HEK293 (cell line): ENCODE results near the gene CDC42EP5.

ENCODE experiments used
- CTCF ChIA-PET: fragments of 350-600 bp; formaldehyde crosslinking; extraction: SDS; loops from one replicate; lab custom pipeline; 2021; ENCODE audit warnings: antibody characterized with exemption; lab: Yijun Ruan, JAX
- POLR2A ChIA-PET: fragments of 300-600 bp; formaldehyde crosslinking; extraction: SDS; loops from one replicate; lab custom pipeline; 2020; ENCODE audit warnings: antibody characterized with exemption, inconsistent platforms; lab: Yijun Ruan, JAX
- H3K27ac ChIP-seq: fragments of 200-500 bp; sonication (Bioruptor generic); 2 replicates; pipeline ENCODE4 v1.5.1; 2014; ENCODE audit warnings: low read depth, low read length, control low read depth, inconsistent platforms; ENCODE audit errors: extremely low read depth
- H3K36me3 ChIP-seq, 2 experiments: fragments of 200-500 bp in 1 of 2; sonication (Bioruptor generic) in 1 of 2; 1 replicate in 1 of 2; 2 replicates in 1 of 2; pipeline ENCODE4 v1.5.1; 2014 to 2017; ENCODE audit warnings: inconsistent platforms in 2 of 2, low read length in 2 of 2; ENCODE audit not compliant: control insufficient read depth in 2 of 2, insufficient read depth in 1 of 2
- H3K4me1 ChIP-seq: fragments of 200-500 bp; sonication (Bioruptor generic); 2 replicates; pipeline ENCODE4 v1.5.1; 2014; ENCODE audit warnings: mild to moderate bottlenecking, low read length, inconsistent platforms; ENCODE audit not compliant: control insufficient read depth, insufficient read depth
- H3K4me3 ChIP-seq: 2 replicates; pipeline ENCODE4 v1.5.1; 2011; ENCODE audit warnings: low read depth, mild to moderate bottlenecking, control low read depth, low read length, moderate library complexity
- H3K9me3 ChIP-seq: fragments of 200-500 bp; sonication (Bioruptor generic); 2 replicates; pipeline ENCODE4 v1.5.1; 2014; ENCODE audit warnings: low read depth, low read length, inconsistent platforms; ENCODE audit not compliant: control insufficient read depth, insufficient read depth
- MEIS1 ChIP-seq: sonication (generic); formaldehyde crosslinking; IDR thresholded peaks from 2 replicates; pipeline ENCODE4 v1.8.1; 2022; ENCODE audit warnings: missing genetic modification reagents, mild to moderate bottlenecking, borderline replicate concordance
- PRDM4 ChIP-seq: fragments of 450-650 bp; formaldehyde crosslinking; IDR thresholded peaks from 2 replicates; pipeline ENCODE4 v1.5.1; 2017; ENCODE audit warnings: missing biosample characterization, missing genetic modification characterization
- WT1 ChIP-seq: fragments of 450-650 bp; formaldehyde crosslinking; IDR thresholded peaks from 2 replicates; pipeline ENCODE4 v1.5.1; 2016; ENCODE audit warnings: missing biosample characterization, missing genetic modification characterization
- ZBTB17 ChIP-seq: fragments of 450-650 bp; formaldehyde crosslinking; IDR thresholded peaks from 2 replicates; pipeline ENCODE4 v1.5.1; 2016; ENCODE audit warnings: missing biosample characterization, missing genetic modification characterization
- ZBTB44 ChIP-seq: fragments of 450-650 bp; IDR thresholded peaks from 2 replicates; pipeline ENCODE4 v1.5.1; 2018; ENCODE audit warnings: missing biosample characterization, mild to moderate bottlenecking, missing genetic modification characterization
- ZNF133 ChIP-seq: fragments of 450-650 bp; formaldehyde crosslinking; IDR thresholded peaks from 2 replicates; pipeline ENCODE4 v1.5.1; 2016; ENCODE audit warnings: missing biosample characterization, missing genetic modification characterization
- ZNF157 ChIP-seq: fragments of 450-650 bp; formaldehyde crosslinking; IDR thresholded peaks from 2 replicates; pipeline ENCODE4 v1.5.1; 2016; ENCODE audit warnings: missing biosample characterization, missing genetic modification characterization
- ZNF211 ChIP-seq: fragments of 450-650 bp; formaldehyde crosslinking; IDR thresholded peaks from 2 replicates; pipeline ENCODE4 v1.5.1; 2016; ENCODE audit warnings: low read depth, missing biosample characterization, missing genetic modification characterization
- ZNF214 ChIP-seq: fragments of 450-650 bp; formaldehyde crosslinking; IDR thresholded peaks from 2 replicates; pipeline ENCODE4 v1.5.1; 2017; ENCODE audit warnings: missing biosample characterization, mild to moderate bottlenecking, missing genetic modification characterization, borderline replicate concordance
- ZNF23 ChIP-seq: fragments of 450-650 bp; formaldehyde crosslinking; IDR thresholded peaks from 2 replicates; pipeline ENCODE4 v1.5.1; 2016; ENCODE audit warnings: missing biosample characterization, missing genetic modification characterization, borderline replicate concordance
- ZNF24 ChIP-seq: fragments of 450-650 bp; formaldehyde crosslinking; IDR thresholded peaks from 2 replicates; pipeline ENCODE4 v1.5.1; 2016; ENCODE audit warnings: missing biosample characterization, missing genetic modification characterization
- ZNF335 ChIP-seq: fragments of 450-650 bp; formaldehyde crosslinking; conservative IDR thresholded peaks from 2 replicates; pipeline ENCODE4 v1.5.1; 2016; ENCODE audit warnings: missing biosample characterization, missing genetic modification characterization
- ZNF341 ChIP-seq: fragments of 450-650 bp; formaldehyde crosslinking; IDR thresholded peaks from 2 replicates; pipeline ENCODE4; 2016; ENCODE audit warnings: low read depth, missing biosample characterization, missing genetic modification characterization
- ZNF433 ChIP-seq: fragments of 450-650 bp; formaldehyde crosslinking; IDR thresholded peaks from 2 replicates; pipeline ENCODE4 v1.5.1; 2016; ENCODE audit warnings: missing biosample characterization, missing genetic modification characterization, low read depth
- ZNF544 ChIP-seq: fragments of 450-650 bp; formaldehyde crosslinking; IDR thresholded peaks from 2 replicates; pipeline ENCODE4 v1.5.0; 2017; ENCODE audit warnings: missing biosample characterization, missing genetic modification characterization
- ZNF548 ChIP-seq: fragments of 450-650 bp; formaldehyde crosslinking; IDR thresholded peaks from 2 replicates; pipeline ENCODE4 v1.5.1; 2016; ENCODE audit warnings: missing biosample characterization, missing genetic modification characterization
- ZNF660 ChIP-seq: fragments of 450-650 bp; IDR thresholded peaks from 2 replicates; pipeline ENCODE4 v1.5.1; 2018; ENCODE audit warnings: missing biosample characterization, mild to moderate bottlenecking, missing genetic modification characterization
- ZSCAN23 ChIP-seq: fragments of 450-650 bp; formaldehyde crosslinking; IDR thresholded peaks from 2 replicates; pipeline ENCODE4 v1.5.1; 2016; ENCODE audit warnings: missing biosample characterization, missing genetic modification characterization

CDC42EP5 gene

GRCh38 chr19:54492568-54492967 lies 19.5 kb upstream of the CDC42EP5 start:
- TF ChIP-seq MEIS1 (CRISPR knock-in tag) = no peak
- TF ChIP-seq ZNF211 (tag by site-specific recombination) = no peak
- TF ChIP-seq ZNF341 (tag by site-specific recombination) = no peak
- TF ChIP-seq ZNF24 (tag by site-specific recombination) = no peak
- TF ChIP-seq ZNF544 = no peak
- no peak for TF ChIP-seq ZNF23 (tag by site-specific recombination)
- TF ChIP-seq PRDM4 = no peak
- TF ChIP-seq ZNF133 (tag by site-specific recombination) = no peak
- no peak for TF ChIP-seq ZNF548 (tag by site-specific recombination)
- TF ChIP-seq ZNF433 (tag by site-specific recombination) = no peak
- no peak for TF ChIP-seq WT1
- no peak for TF ChIP-seq ZBTB44 (tag by site-specific recombination)
- TF ChIP-seq ZNF157 (tag by site-specific recombination) = no peak
- TF ChIP-seq ZSCAN23 = no peak
- TF ChIP-seq ZNF335 (tag by site-specific recombination) = no peak
- no peak for TF ChIP-seq ZBTB17 (tag by site-specific recombination)
- no peaks in the 10 kb centered on the region for H3K9me3 ChIP-seq
- no peak overlapping the region for H3K4me3 ChIP-seq
- H3K36me3 ChIP-seq = no peaks in the 10 kb centered on the region
- H3K27ac ChIP-seq = no peak overlapping the region
- CTCF ChIA-PET = no interaction called here
- POLR2A ChIA-PET = no interaction called here
- no peaks in the 10 kb centered on the region for H3K4me1 ChIP-seq

- no peak overlapping the region for H3K4me3 ChIP-seq
- H3K27ac ChIP-seq = no peak overlapping the region
- ChIA-PET CTCF (interaction anchor here (0.6 to 1.7 kb wide), 4 partner anchors 12 to 190 kb away, joined by 3 to 9 read pairs (median 4); no protein-coding TSS in a partner anchor), POLR2A (no interaction called here)
- no peaks in the 10 kb centered on the region for H3K4me1 ChIP-seq
- H3K9me3 ChIP-seq = no peaks in the 10 kb centered on the region
- H3K36me3 ChIP-seq = no peaks in the 10 kb centered on the region
- TF ChIP-seq ZNF24 (tag by site-specific recombination) = no peak
Observed at GRCh38 chr19:54489766-54490165, 16.7 kb upstream of the CDC42EP5 start.

- CTCF ChIA-PET = interaction anchor here (0.6 to 1.7 kb wide), 3 partner anchors 11 to 185 kb away, joined by 3 to 9 read pairs (median 4); no protein-coding TSS in a partner anchor
- Histone ChIP-seq H3K9me3 (no peaks in the 10 kb centered on the region), H3K36me3 (no peaks in the 10 kb centered on the region), H3K4me1 (no peaks in the 10 kb centered on the region), H3K27ac (no peak overlapping the region), H3K4me3 (no peak overlapping the region)
- TF ChIP-seq ZNF214 (tag by site-specific recombination) = no peak
- TF ChIP-seq ZNF660 (tag by site-specific recombination) = no peak
- POLR2A ChIA-PET = no interaction called here
Observed at GRCh38 chr19:54489341-54489740, 16.2 kb upstream of the CDC42EP5 start.
